Adrenal gland (tissue), 12 donors: ENCODE data around the gene HEXIM2. TPM values are rescaled to one million over a fixed set of nuclear protein-coding genes. Genes with fewer than 3 reads are reported as not detected.
A peak's percentile ranks its signal among the peaks of the same experiment; 100 is the strongest.

Source experiments
- DNase-seq, 7 donors: peaks; one replicate each; pipeline ENCODE4 v3.0.0-alpha.2; 2019 to 2020
- H3K27ac ChIP-seq, 5 donors: fragments of 200-600 bp; sonication (generic) in 4 of 5; 1 replicate in 3 of 5; 2 replicates in 2 of 5; pipeline versions ENCODE4 v1.5.1 to v1.8.0; 2016 to 2020; ENCODE audit warnings: mild to moderate bottlenecking in 1 of 5
- H3K27me3 ChIP-seq: fragments of 200-600 bp; 2 replicates; pipeline ENCODE4 v1.8.0; 2021
- H3K36me3 ChIP-seq, 2 donors: fragments of 200-600 bp; replicated peaks in 1 of 2; 1 replicate in 1 of 2; 2 replicates in 1 of 2; pipeline versions ENCODE4 v1.5.1 to v1.8.0; 2018 to 2022
- H3K4me1 ChIP-seq, 2 donors: fragments of 200-600 bp; replicated peaks in 1 of 2; 1 replicate in 1 of 2; 2 replicates in 1 of 2; pipeline versions ENCODE4 v1.5.1 to v1.8.0; 2018 to 2021
- H3K4me3 ChIP-seq, 4 donors: fragments of 200-600 bp; sonication (generic) in 3 of 4; one replicate each; pipeline ENCODE4 v1.5.1; 2016 to 2018
- H3K9me3 ChIP-seq, 3 donors: fragments of 200-600 bp; sonication (generic) in 1 of 3; replicated peaks in 1 of 3; 1 replicate in 2 of 3; 2 replicates in 1 of 3; pipeline versions ENCODE4 v1.5.1 to v1.8.0; 2016 to 2021
- POLR2A ChIP-seq, 2 donors: fragments of 450-650 bp; IDR thresholded peaks; one replicate each; pipeline ENCODE4 v1.6.1; 2017; ENCODE audit warnings: antibody characterized with exemption in 2 of 2, mild to moderate bottlenecking in 2 of 2, moderate library complexity in 1 of 2
- WGBS, 4 donors: extraction: QIAGEN DNeasy Blood & Tissue Kit in 2 of 4; methylation state at CpG; one replicate each; pipeline versions ENCODE4 v1.1.5 to v1.1.7; 2013 to 2017; 5-methylcytosine and 5-hydroxymethylcytosine counted together
- intact Hi-C, 2 donors: fragments of 100-400 bp; cut with DNase I; formaldehyde crosslinking; loops; one replicate each; pipeline versions ENCODE4 v1.14.1 to v1.15.0; 2022 to 2023
- polyA plus RNA-seq, 3 donors: library from polyadenylated mRNA; stranded (reverse); fragments of 200-250 nt in 2 of 3; fragments of 350-450 nt in 1 of 3; fragmentation: Illumina TruSeq in 1 of 3; extraction: RNeasy Lipid Tissue Mini Kit (QIAGEN cat#74804) in 1 of 3; gene quantifications; one replicate each; pipeline ENCODE4 v1.2.3, GENCODE V29; 2013 to 2014
- total RNA-seq, 9 donors: library from RNA; depleted of rRNA in 4 of 9; stranded (reverse); fragments of >200 nt in 4 of 9; fragments of 120-200 nt in 1 of 9; fragmentation: NEBNext Ultra II Directional in 1 of 9; extraction: Animal tissue kit (Norgen Biotek cat#: 25700) in 1 of 9; gene quantifications; one replicate each; pipeline versions ENCODE4 v1.1.0 to v1.2.4, GENCODE V29; 2013 to 2023
- TF ChIP-seq, protein P1 (sequence below), 6 experiments: fragments of 450-650 bp in 4 of 6; fragments of 200-600 bp in 2 of 6; sonication (generic) in 1 of 6; IDR thresholded peaks; 1 replicate in 5 of 6; 2 replicates in 1 of 6; pipeline versions ENCODE4 v1.5.1 to v1.8.0; 2016 to 2021; ENCODE audit warnings: antibody characterized with exemption in 6 of 6, mild to moderate bottlenecking in 2 of 6, moderate library complexity in 1 of 6
- donor health status: healthy with polysubstance abuse.
- donor health status: Bipolar disorder and iron deficiency.
- donor health status: DM: yes; HTN: yes; CAD: no.
- donor health status: DM: no; HTN: no; CAD: no.
- donor health status: DM: no; HTN: no; CAD: no.
- donor health status: DM: yes; HTN: yes; CAD: no.

The HEXIM2 gene
- total and polyA plus RNA-seq, 12 donors, result 4.5 to 28.1 (median 15.9) TPM

DNA sequence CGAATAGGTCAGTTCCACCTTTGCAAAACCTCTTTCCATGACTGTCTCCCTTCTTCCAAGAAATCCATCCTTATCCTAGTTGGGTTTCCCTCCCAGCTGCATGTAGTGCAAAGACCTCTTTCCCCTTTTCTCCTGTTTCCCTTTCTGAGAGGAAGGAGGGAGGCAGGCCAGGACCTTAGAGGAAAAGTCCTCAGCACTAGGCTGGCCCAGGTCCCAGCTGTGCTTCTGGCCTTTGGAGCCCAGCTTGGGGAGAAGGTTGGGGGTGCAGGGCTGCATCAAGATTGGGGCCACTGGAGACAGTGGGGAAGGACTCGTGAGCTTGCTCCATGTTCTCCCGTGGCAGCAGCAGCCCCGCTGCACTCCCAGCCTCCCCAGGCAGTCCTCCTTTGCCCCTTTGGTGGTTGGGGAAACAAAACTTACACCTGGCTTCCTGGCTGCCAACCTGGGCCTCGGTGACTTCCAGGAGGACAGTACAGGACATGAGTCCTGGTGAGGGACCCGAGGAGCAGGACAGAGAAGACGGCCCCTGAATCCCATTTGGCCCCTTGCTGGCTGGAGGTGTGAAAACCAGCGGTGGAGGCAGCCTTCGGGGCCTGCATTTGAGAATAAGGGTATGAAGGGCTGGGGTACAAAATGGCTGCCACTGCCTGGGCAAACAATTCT, 481 bp downstream of the HEXIM2 start:
- intact Hi-C loops, result no loop called here
- DNase-seq, result peak in 4 of 7 donors; percentile 33 to 57 (median 51)
- Histone ChIP-seq H3K27me3 (no peaks in the 10 kb centered on the region), H3K9me3 (no peaks in the 10 kb centered on the region), H3K27ac (peak overlapping the region in 4 of 5 donors; percentile 21 to 71 (median 44)), H3K36me3 (no peaks in the 10 kb centered on the region), H3K4me3 (peak overlapping the region in 2 of 4 donors; percentile 20 to 23), H3K4me1 (peaks cover 37 to 38% of the 10 kb centered on the region in 2 donors)
- WGBS, 4 donors, result 8 to 55% (median 53%) methylated on average over 2 to 9 of the region's 9 CpGs
- TF ChIP-seq, protein P1, sequence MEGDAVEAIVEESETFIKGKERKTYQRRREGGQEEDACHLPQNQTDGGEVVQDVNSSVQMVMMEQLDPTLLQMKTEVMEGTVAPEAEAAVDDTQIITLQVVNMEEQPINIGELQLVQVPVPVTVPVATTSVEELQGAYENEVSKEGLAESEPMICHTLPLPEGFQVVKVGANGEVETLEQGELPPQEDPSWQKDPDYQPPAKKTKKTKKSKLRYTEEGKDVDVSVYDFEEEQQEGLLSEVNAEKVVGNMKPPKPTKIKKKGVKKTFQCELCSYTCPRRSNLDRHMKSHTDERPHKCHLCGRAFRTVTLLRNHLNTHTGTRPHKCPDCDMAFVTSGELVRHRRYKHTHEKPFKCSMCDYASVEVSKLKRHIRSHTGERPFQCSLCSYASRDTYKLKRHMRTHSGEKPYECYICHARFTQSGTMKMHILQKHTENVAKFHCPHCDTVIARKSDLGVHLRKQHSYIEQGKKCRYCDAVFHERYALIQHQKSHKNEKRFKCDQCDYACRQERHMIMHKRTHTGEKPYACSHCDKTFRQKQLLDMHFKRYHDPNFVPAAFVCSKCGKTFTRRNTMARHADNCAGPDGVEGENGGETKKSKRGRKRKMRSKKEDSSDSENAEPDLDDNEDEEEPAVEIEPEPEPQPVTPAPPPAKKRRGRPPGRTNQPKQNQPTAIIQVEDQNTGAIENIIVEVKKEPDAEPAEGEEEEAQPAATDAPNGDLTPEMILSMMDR (IDR thresholded peaks at IDR 0.05), result no peak
- TF ChIP-seq POLR2A (IDR thresholded peaks at IDR 0.05), result no peak

DNA sequence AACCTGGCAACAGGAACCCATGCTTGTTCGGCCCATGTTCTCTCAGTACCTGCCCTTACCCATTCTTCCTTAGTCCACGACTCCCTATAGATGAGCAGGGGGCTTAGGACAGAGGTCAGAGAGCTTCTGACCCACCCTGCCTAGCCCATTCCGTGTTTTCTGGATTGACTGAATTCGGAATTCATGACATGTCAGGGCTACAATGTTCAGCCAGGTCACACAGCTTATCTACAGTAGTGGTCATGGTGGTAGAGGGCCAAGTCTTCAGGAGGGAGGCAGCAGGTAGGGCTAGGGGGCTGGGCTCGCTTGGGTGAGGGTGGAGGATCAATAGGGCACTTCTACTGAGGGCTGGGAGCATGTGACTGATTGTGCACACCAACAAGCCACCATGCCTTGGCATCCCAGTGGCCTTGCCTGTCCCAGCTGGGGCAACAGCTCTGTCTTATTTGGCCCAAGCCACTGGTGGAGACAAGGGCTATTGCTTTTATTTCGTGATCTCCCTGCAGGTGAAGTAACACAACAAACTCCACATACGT, 3.1 kb downstream of the HEXIM2 start:
- Histone ChIP-seq H3K27ac (no peak overlapping the region), H3K4me1 (peaks cover 15 to 16% of the 10 kb centered on the region in 2 donors), H3K36me3 (peaks cover 0 to 10% of the 10 kb centered on the region in 2 donors), H3K27me3 (no peaks in the 10 kb centered on the region), H3K4me3 (no peak overlapping the region), H3K9me3 (no peaks in the 10 kb centered on the region)
- intact Hi-C loops, result no loop called here
- DNase-seq, result no peak
- TF ChIP-seq, protein P1 (IDR thresholded peaks at IDR 0.05), result no peak
- TF ChIP-seq POLR2A (IDR thresholded peaks at IDR 0.05), result no peak
- WGBS, 4 donors, result 89 to 92% (median 90%) methylated on average over 6 to 7 of the region's 7 CpGs

DNA sequence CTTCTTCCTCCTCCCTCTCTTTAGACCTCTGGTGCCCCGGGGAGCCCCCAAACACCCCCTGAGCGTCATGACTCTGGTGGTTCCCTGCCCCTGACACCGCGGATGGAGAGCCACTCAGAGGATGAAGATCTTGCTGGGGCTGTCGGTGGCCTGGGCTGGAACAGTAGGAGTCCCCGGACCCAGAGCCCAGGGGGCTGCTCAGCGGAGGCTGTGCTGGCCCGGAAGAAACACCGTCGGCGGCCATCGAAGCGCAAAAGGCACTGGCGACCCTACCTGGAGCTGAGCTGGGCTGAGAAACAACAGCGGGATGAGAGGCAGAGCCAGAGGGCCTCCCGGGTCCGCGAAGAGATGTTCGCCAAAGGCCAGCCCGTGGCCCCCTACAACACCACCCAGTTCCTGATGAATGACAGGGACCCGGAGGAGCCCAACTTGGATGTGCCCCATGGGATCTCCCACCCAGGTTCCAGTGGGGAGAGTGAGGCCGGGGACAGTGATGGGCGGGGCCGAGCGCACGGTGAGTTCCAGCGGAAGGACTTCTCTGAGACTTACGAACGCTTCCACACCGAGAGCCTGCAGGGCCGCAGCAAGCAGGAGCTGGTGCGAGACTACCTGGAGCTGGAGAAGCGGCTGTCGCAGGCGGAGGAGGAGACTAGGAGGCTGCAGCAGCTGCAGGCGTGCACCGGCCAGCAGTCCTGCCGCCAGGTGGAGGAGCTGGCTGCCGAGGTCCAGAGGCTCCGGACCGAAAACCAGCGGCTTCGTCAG, 7.5 kb downstream of the HEXIM2 start:
- Histone ChIP-seq H3K4me1 (peaks cover 22 to 29% of the 10 kb centered on the region in 2 donors), H3K27ac (no peak overlapping the region), H3K36me3 (peaks cover 0 to 10% of the 10 kb centered on the region in 2 donors), H3K4me3 (no peak overlapping the region), H3K9me3 (no peaks in the 10 kb centered on the region), H3K27me3 (no peaks in the 10 kb centered on the region)
- DNase-seq, result no peak
- intact Hi-C loops, result no loop called here
- TF ChIP-seq, protein P1 (IDR thresholded peaks at IDR 0.05), result no peak
- no peak for TF ChIP-seq POLR2A (IDR thresholded peaks at IDR 0.05)
- 95 to 97% (median 96%) methylated on average over 24 to 43 of the region's 43 CpGs for WGBS, 4 donors

DNA sequence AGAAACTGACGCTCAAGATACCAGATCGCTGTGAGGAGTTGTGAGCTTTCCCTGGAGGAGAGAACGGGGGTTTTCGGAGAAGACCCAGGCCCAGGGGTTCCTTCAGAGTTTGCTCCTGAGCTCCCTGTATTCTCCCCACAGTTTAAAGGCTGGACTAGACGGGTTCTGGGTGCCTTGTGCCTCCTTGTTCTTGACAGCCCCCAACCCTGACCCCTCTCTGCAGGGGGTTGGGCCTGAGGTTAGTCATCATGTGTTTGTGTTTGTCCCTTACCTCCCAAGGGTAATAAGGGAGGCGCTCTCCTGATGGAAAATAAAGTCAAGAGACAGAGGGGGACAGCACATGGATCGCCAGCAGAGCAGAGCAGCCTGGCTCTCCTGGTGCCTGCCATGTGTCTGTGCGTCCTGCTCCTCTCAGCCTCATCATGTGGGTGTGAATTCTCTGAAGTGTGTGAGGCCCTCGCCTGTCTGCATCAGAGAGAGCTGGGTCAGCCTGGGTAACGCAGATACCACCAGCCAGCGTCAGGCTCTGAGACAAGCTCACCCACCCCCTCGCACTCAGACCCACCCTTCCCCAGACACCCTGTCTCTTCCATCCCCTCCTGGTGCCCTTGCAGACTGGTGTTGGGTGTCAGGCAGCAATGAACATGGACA, 8.7 kb downstream of the HEXIM2 start:
- no peak for DNase-seq
- Histone ChIP-seq H3K4me3 (no peak overlapping the region), H3K9me3 (no peaks in the 10 kb centered on the region), H3K27me3 (no peaks in the 10 kb centered on the region), H3K27ac (peak overlapping the region in 4 of 5 donors; percentile 11 to 93 (median 72)), H3K36me3 (peaks cover 0 to 10% of the 10 kb centered on the region in 2 donors), H3K4me1 (peaks cover 22 to 32% of the 10 kb centered on the region in 2 donors)
- TF ChIP-seq, protein P1 (IDR thresholded peaks at IDR 0.05), result no peak
- TF ChIP-seq POLR2A (IDR thresholded peaks at IDR 0.05), result no peak
- intact Hi-C loops, result no loop called here
- WGBS, 4 donors, result 80 to 92% (median 86%) methylated on average over 12 of the region's 12 CpGs
